GM21515 (cell line): ENCODE results near the gene FADD.

Experiments
- ATAC-seq: cut with Tn5 transposase; IDR thresholded peaks from one replicate; pipeline ENCODE4 v1.9.1; 2021; ENCODE audit not compliant: unreplicated experiment

Gene FADD

DNA sequence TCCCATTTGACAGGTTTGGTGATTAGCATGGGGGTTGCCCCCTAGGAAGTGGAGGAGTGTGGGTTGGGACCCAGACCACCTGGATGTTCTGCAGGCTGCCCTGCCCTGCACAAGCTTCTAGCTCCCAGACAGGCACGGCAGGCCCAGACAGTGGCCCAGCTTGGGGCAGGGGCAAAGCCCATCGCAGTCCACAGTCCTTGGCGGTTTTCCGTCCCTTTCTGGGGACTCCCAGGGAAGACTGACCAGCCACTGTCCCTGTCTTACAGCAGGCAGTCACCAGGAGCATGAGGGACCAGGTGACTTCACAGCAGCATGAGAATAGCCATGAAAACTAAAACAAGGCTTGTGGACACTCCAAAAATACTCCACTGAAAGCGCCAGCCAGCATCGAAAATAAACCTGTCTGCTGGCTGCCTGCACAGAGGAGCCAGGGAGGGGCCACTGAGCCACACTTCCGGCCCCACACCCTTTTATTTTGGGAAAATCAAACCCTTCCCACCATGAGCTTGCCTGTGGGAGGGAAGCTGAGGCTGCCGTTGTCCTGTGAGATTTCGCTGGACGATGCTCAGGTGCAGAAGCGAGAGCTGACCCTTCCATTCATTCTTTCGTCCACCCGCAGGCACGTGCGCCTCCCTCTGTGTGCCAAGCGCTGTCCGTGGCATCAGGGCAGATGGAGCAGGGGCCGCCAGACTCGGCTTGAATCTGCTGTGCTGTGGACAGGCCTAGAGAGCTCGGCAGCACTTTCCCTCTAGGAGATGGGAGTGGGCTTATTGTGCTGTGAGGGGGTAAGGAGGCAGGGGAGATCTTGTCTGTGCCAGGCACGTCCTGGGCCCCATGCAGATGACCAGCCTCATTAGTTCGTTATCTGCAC lies 28.0 kb downstream of the FADD start:
- no peak for ATAC-seq

DNA sequence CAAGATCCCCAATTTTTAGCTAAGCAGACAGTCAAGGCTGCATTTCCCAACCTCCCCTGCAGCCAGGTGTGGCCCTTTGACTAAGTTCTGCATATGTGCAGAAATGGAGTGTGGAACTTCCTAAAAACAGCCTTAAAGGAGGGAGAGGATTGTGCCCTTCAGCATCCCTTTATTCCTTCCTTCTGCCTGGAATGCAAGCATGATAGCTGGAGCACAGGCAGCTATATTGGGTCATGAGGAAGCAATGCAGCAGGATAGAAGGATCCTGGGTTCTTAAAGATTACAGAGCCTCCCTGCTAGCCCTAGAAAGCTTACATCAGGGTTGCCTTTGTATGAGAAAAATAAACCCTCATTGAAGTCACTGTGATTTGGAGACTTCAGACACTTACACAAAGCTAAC lies 29.9 kb downstream of the FADD start:
- ATAC-seq: no peak

DNA sequence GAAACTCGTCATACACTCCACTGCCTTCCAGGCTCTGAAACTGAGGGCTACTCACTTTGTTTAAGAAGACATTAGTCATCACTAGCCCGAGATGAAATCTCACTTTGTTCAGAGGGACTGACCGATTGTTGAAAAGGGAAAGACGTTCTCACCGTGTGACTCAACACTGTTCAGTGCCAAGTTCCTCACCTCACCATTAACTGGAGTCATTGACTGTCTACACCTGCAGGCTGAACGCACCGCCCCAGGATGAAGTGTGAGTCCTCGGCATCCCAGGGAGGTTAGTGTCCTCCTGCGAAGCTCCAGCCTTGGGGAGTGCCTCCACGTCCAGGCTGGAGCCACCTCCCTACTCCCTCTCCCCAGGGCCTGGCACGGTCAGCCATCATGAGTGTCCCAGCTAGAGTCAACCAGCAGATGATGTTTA lies 30.4 kb downstream of the FADD start:
- no peak for ATAC-seq

DNA sequence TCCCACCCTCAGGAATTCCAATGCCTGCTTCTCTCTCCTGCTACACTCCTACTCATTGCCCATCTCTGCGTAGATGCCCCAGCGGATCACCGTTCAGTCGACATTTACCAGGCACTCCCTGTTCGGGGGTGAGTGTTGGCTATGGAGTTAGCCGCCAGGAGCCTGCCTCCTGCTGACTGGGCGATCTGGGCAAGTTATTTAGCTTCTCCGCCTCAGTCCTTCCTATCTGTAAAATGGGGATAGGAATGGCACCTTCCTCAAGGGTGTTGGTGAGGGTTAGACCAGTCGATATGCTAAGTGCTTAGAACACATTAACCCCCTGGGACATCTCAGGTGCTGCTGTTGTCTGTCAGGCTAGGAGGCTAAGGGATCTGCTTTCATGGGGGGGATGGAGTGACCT lies 30.9 kb downstream of the FADD start:
- ATAC-seq: no peak

DNA sequence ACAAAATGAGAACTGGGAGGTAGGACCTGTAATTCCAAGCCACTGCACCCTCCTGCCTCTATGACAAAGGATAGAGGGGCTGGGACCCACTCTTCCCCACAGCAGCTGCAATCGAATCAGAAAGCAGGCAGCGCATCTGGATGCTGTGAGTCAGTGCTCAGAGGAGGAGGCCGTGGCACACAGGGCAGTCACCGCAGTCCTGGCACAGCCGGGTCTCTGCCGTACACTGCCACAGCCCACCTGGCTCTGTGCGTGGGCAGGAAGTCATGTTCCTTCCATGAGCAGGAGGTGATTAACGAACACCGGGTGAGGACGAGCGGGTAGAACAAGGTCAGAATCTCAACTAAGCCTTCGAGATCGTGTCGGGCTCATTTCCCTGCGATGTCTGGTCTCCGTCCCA lies 37.2 kb downstream of the FADD start:
- ATAC-seq: no peak

DNA sequence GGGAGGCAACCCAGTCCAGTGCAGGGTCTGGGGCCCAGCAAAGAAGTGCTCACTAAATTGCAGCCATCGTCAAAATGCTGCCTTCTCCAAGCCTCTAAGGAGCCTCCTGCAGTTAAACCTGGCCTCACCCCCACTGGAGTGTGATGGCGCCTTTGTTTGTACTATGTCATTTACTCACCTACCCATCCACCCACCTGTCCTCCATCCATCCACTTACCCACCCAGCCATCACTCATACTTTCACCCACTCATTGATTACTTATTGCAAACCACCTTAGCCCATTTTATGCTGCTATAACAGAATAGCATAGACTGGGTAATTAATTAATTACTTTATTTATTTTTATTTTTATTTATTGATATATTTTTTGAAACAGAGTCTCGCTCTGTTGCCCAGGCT lies 38.6 kb downstream of the FADD start:
- ATAC-seq: no peak

DNA sequence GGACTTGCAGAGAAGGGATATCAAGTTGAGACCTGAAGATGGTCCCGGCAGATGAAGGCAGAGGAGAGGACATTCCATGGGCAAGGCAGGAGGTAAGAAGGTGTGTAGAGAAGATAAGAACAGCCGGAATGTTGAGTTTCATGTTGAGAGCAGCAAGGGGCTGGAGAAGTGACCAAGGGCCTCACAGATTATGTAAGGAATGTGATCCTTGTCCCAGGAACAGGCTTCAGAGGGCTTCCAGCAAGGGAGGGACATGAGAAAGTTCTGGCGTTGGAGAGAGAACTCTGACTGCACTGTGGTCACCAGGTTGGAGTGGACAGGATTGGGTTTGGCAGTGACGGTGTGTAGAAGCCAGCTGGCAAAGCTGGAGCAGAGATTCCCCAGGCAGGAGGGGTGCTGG lies 39.8 kb downstream of the FADD start:
- no peak for ATAC-seq

DNA sequence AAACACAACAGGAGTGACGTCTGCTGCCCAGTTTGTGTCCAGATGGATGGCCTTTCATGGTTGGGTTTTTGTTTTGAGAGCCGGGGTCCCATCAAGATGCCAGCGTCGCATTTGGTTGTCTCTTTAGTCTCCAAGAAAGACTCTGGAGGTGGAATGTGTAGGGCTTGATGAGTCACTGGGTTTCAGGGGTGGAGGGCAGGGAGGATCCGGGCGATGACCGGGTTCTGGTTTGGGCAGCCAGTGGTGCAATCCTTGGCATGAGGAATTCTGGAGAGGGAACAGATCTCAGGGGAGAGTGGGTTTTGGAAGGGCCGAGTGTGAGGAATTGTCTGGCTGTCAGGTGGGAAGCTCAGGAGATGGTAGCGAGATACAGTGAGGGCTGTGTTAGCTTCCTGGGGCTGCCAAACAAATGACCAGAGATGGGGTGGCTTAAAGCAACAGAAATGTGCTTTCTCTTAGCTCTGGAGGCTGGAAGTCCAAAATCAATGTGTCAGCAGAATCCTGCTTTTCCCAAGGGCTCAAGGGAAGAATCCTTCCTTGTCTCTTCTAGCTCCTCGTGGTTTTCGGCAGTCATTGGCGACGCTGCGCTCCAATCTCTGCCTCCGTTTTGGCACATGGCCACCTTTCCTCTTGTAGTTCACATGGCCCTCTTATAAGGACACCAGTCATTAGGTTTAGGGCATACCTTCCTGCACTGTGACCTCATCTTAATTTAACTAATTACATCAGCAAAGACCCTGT lies 41.0 kb downstream of the FADD start:
- ATAC-seq: no peak

DNA sequence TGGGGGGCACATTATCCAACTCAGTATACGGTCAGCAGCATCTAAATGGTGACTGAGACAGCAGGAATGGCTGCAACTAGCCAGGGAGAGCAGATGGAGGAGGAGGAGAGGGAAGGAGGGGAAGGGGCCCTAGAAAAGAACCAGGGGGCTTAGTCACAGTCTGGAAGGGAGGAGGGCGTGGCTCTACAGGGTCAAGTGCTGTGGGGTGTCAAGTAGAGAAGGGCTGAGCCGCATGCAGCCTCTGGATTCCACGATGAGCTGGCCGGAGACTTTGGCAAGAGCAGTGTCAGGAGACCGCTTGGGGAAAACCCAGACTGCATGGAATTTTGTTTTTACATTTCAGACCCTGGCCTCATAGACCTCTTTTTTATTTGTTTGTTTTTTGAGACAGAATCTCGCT lies 41.6 kb downstream of the FADD start:
- no peak for ATAC-seq

DNA sequence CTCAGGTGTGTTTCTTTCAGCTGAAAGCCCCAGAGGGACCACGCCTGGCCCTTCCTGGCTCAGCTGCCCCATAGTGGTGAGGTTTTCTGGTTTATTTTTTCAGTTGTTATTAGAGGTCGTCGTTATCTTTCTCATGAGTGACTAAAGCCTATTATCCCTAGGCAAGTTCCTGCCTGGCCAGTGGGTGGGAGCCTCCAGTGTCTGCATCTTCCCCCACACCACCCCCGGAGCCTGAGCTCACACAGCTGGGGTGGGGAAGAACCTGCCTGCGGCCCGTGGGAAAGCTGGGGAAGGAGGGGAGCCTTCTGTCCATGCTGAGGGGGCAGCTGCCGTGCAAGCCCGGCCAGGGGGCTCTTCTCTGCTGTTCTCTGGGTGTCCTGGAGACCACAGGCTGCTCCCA lies 43.1 kb downstream of the FADD start:
- ATAC-seq: no peak

DNA sequence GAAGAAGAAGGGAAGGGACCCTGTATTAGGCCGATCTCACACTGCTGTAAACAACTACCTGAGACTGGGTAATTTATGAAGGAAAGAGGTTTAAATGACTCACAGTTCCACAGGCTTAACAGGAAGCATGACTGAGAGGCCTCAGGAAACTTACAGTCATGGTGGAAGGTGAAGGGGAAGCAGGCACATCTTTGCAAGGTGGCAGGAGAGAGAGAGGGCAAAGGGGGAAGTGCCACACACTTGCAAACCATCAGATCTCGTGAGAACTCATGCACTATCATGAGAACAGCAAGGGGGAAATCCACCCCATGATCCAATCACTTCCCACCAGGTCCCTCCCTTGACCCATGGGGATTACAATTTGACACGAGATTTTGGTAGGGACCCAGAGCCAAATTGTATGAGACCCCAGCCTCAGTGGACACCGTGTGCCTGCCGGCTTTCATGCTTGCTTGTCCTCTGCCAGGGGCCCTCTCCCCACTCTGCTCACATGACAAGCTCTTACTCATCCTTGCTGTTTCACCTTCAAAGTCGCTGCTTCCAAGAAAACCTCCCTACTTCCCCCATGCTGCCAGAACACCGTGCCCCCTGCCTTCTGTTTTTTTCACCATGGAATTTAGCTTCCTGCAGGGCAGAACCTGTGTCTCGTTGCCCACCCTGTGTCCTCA lies 44.1 kb downstream of the FADD start:
- no peak for ATAC-seq

DNA sequence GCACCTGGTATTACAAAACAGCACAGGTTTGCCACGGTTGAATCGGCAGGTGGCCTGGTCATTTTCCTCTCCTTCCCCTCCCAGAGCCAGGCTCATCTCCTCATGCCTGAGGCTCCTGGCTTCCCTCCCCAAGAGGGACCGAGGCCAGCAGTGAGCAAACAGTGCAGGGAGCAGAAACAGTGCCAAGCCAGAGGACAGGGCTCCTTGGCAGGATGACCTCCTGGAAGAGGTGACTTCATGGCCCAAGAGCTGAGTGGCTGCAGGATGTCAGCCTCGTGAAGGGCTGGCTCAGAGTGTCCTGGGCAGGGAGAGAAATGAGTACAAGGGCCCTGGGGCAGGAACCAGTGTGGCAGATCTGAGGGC lies 44.6 kb downstream of the FADD start:
- no peak for ATAC-seq

DNA sequence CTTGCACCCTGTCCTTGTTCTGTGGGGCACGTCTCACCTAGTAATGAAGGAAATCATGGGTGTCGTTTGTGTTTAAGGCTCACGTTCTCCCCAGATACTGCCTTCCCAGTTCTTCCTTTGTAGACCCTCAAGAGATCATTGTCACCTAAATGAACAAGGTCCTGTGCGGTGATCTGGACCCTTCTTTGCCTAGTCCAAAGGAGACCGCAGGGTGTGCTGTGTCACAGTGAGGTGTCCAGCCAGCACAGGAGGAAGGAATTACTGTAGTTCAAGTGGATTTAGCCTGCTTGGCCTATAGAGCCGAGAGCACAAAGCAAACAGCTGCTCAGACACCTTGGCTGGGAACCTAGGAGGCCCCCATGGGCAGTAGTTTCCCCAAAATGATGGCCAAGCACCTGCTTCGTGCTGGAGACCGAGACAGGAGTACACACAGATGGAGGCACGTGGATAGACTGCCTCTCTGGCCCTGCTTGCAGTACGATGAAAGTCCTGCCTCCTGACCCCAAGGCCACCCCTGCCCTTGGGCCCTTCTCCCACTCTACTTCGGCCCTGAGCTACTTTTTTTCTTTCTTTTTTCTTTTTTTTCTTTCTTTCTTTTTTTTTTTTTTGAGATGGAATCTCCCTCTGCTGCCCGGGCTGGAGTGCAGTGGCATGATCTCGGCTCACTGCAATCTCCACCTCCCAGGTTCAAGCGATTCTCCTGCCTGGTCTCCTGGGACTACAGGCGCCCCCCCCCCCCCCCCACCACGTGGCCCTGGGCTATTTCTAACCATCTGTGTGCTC lies 48.0 kb downstream of the FADD start:
- no peak for ATAC-seq

DNA sequence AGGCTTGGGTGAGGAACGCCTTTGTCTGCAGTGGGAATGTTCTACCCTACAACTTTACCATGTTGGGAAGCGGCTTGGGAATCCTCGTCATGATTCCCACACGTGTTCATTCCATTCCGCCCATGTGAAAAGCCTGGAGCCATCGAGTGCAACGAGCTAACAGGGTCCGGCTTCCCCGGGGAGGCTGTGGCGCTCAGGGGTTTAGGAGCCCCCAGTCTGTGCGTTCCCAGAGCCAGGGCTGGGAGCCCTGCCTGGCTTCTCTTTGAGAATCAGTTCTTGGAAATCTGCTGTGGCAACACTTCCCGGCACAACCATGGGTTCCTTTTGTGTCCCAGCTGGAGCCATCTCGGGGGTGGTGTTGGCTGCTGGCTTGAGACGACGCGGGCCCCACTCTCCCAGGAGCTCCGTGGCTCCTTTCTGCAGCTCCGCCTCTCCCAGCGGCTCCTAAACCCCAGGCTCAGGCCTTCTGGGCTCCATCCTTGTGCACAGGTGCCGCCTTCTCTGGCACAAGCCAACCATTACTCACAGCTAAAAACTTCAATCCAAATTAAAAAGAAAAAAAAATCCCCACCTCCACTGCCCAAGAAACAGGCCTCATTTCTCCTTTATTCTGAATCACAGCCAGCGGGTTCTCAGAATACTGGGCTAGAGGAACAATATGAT lies 48.7 kb downstream of the FADD start:
- ATAC-seq: no peak

DNA sequence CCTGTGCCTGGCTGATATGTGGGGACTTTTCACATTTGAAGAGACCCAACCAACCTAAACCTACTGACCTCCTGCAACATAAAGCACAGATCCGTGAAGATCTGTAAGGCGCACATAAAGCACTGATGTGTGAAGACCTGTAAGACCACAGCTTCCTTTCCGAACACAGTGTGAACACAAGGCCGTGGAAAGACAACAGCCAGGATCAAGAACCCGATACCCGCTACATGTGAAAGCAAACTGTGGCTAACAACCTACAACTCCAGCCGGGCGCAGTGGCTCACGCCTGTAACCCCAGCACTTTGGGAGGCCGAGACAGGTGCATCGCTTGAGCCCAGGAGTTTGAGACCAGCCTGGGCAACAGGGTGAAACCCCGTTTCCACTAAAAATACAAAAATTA lies 49.7 kb downstream of the FADD start:
- ATAC-seq: no peak

DNA sequence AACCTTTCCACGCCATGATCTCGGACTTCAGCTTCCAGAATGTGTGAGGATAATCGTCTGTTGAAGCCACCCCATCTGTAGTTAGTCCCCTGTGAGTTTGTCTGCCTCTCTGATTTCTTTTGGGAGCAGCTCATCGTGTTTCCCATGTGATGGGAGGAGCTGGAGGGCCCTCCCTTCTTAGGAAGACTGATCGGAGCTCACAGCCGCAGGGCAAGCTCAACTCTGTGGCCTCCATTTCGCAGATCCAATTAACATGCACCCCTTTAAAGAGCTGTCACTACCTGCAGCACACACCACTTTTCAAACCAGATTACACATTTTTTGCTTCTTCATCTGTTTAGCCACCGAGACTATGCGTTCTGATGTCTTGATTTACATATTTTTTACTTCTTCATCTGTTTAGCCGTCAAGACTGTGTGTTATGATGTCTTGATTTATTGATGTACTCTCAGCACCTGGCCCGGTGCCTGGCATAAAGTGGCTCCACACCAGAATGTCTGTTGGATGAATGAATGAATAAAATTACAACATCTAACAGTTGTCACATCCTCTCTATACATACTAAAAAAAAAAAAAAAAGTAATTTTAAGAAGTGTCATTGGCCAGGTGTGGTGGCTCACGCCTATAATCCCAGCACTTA lies 52.5 kb downstream of the FADD start:
- no peak for ATAC-seq
